ENCODE measurements around the gene GAGE10.
"Not testable (repeated sequence)": the region's sequence is repeated elsewhere in the genome, so short reads cannot be mapped to it uniquely, and the experiment has no call there.

Gene GAGE10

DNA sequence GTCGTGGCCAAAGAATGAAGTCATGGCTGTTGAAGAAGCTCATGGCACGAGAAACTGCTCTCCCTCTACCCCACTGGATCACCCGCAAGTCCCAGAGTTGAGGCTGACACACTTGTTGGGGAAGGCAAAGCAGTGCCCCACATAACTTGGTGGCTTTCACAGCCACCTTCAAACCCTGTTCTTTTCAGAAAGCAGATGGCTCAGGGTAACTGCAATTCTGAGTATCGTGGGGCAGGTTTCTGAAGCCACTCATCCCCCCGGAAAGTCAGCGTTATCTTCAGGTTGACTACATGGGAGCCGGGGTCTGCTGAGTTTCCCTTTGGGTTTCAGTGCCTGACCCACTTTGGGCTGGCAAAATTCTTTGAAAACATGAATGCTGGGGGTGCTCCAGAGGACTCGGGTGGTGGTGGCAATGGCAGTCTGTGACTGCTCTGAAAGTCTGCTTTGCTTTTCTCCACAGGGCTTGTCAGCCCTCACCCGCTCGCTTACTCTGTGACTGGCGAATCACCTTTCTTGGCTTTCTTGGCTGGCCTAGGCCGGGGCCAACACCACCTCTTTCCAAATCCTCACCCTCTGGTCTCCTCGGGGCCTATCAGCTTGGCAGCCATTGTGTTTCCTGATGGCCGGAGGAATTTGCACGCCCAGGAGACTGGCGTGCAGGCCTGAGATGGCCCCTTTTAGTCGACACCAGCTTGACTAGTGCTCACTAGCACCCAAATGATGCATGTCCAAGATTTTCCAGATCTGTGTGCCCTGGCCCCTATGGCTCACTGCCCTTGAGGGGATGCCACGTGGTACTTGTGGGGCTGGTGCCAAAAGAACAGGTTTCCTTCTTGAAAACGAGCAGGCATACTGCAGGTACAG is 26.5 kb upstream of the GAGE10 start:
- peak; percentile 49 for DNase-seq

- DNase-seq, result no peak
Measured at GRCh38 chrX:49277535-49277830, 26.0 kb upstream of the GAGE10 start.

GRCh38 chrX:49278081-49278480 is 25.4 kb upstream of the GAGE10 start:
- DNase-seq, result no peak

GRCh38 chrX:49282647-49283011 is 20.8 kb upstream of the GAGE10 start:
- DNase-seq, result no peak

DNA sequence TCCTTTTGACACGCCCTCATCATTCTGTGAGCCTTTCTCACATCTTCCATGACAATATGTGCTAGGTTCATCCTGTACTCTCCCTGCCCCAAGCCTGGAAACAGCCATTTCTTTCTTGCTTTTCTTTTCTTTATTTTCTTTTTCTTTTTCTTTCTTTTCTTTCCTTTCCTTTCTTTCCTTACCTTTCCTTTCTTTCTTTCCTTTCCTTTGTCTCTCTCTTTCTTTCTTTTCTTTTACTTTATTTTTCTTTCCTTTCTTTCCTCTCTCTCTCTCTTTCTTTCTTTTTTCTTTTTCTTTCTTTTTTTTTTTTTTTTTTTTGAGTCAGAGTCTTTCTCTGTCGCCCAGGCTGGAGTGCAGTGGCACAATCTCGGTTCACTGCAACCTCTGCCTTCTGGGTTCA is 19.2 kb upstream of the GAGE10 start:
- no peak for DNase-seq

DNA sequence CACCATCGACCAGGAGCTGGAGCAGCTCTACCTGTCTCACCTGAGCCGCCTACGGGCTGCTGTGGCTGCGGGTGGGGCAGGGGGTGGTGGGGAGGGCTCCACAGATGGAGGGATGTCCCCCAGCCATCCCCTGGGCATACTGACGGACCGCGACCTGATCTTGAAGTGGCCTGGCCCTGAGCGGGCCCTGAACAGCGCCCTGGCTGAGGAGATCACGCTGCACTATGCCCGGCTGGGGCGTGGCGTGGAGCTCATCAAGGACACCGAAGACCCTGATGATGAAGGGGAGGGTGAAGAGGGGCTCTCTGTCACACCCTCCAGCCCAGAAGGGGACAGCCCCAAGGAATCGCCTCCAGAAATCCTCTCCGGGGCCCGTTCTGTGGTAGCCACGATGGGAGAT is 17.3 kb upstream of the GAGE10 start:
- no peak for DNase-seq

GRCh38 chrX:49286581-49286980 is 16.9 kb upstream of the GAGE10 start:
- DNase-seq, result no peak

- no peak for DNase-seq
Measured at GRCh38 chrX:49287665-49288064, 15.8 kb upstream of the GAGE10 start.

DNA sequence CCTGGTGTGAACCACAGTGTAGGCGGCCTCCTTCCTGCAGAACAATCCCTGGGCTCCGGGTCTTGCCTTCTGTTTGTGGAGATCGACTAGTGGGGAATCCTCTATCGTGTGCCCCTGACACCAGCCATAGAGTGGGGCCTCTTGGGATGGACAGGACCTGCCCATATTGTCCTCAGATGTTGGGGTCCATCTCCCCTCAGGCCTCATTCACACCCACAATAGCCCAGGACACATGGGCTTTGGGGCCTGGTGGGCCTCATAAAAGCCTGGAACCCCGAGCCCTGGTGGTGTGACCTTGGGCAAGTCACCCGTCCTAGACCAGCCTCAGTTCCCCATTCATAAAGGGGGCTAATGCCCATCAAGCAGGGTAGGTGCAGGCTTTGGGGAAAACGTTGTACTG is 13.2 kb upstream of the GAGE10 start:
- no peak for DNase-seq

DNA sequence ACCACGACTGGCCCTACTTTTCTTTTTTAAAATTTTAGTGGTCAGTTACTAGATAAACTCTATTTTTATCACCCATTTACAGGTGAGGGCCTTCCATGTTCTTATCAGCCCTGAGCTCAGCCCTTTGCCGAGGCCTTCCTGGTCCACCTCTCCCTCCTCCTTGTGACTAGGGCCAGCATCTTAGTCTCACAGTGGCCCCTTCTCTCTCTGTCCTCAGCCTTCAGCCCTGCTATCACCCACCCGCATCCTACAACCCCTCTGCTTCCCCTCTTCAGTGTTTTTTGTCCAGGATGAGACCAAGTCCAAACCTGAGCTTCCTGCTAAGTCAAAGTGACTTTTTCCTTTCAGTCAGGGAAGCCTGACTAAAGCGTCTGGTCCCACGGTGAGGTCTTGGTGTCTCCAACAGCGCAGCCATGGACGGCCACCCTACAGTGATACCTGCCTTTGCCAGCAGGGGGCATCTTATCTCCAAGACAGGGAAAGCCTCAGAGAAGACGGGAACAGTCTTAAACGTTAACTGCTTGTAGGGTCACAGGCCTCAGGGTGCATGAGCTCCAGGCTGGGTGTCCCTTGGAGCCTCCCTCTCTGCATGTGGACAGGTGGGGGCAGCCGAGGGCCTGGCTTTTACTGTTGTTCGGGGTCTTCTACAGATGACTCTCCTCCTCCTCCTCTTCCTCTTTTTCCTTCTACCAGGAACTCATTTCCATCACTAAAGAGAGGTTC is 11.7 kb upstream of the GAGE10 start:
- no peak for DNase-seq

DNA sequence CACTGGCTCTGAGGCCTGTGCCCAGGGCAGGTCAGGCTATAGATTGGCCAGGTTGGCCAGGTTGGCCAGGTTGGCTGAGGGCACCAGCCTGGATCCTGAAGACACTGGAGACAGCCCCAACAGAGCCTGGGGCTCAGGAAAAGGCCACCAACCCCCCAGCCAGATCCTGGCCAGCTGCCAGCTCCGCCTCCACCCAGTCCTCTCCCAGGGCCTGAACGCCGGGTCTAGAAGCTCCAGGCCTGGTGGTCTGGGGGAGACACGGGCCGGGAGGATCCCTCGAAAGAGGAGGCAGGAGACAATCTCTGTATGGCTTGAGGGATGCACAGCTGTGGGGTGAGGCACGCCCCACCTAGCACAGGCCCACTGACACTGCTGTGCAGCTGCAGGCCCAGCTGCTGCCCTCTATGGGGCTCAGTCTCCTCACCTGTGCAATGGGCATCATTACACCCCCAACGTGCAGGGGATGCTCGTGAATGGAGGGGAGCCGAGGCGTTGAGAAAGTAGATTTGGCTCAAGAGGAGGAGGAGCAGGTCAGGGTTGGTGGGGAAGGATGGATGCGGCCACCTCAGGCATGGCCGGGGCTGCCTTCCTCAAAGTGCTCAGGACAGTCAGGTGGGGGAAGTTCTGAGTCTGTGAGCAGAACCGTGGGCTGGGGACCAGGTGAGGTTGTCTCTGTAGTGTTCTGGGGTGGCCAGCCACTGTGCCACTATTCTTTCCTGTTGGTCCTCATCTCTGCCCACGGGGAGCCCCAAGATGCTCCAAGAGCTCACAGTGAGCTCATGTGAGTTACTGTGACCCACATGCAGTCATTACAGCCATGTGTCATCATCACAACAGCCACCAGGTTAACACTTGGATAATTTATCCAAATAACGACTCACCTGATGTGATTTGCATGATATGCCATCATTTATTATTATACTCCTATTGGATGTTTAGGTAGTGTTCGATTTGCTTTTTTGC is 10.8 kb upstream of the GAGE10 start:
- DNase-seq, result no peak

- DNase-seq, result not testable (repeated sequence)
Measured at GRCh38 chrX:49299293-49299692, 4.2 kb upstream of the GAGE10 start.

DNA sequence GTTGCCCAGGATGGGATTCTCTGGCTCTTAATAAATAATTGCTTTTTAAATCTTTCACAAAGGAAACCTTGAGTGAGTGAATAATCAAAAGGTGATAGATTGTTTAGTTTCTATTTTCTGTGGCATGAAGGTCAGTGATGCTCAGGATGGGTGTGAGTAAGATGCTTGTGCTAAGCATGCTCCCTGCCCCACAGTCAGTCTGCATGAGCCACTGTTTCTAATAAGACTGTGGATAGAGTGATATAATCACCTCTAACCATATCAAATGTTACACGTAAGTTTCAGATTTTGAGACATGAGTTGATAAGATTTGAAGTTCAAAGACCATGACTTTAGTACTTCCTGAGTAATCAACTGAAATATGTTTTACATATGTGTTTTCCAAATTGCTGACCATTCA is 2.7 kb upstream of the GAGE10 start:
- DNase-seq, result no peak

- not testable (repeated sequence) for DNase-seq
Measured at GRCh38 chrX:49307775-49308174, 4.3 kb downstream of the GAGE10 start.

GRCh38 chrX:49308604-49309269 is 5.3 kb downstream of the GAGE10 start:
- no peak for DNase-seq

DNA sequence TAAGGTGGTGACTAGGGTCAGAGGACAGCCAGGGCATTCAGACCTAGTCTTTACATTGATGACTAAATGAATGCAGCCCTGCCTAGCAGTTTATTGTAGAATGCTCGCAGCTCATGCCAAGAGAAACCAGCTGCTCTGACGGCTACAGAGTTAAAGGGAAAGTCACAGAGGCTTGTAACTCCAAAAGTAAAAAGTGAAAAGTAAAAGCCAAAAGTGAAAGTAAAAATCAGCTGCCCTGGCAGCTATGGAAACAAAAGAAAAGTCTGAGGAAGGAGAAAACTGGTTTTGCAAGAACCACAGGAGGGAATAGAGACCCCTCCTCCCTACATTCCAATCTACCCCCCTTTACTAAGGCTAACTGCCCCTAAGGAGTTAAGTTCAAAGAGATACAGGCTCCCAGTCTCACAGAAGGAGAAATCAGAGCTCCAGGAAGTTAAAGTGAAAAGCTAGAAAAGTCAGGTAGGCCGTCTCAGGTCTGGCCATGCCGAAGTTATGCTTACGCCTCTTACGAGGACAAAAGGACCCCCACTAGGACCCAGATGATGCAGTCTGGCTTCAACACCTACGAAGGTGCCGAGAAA is 6.0 kb downstream of the GAGE10 start:
- DNase-seq, result no peak

- DNase-seq, result no peak
Measured at GRCh38 chrX:49310371-49310770, 6.9 kb downstream of the GAGE10 start.

GRCh38 chrX:49312176-49312575 is 8.7 kb downstream of the GAGE10 start:
- no peak for DNase-seq

GRCh38 chrX:49316085-49316484 is 12.6 kb downstream of the GAGE10 start:
- no peak for DNase-seq

- not testable (repeated sequence) for DNase-seq
Measured at GRCh38 chrX:49321737-49322136, 18.3 kb downstream of the GAGE10 start, which contains the start of gene GAGE12J. Gene GAGE12J (plus strand): TSS chrX:49322037. CDS start chrX:49323194, 1,157 bp downstream.

DNA sequence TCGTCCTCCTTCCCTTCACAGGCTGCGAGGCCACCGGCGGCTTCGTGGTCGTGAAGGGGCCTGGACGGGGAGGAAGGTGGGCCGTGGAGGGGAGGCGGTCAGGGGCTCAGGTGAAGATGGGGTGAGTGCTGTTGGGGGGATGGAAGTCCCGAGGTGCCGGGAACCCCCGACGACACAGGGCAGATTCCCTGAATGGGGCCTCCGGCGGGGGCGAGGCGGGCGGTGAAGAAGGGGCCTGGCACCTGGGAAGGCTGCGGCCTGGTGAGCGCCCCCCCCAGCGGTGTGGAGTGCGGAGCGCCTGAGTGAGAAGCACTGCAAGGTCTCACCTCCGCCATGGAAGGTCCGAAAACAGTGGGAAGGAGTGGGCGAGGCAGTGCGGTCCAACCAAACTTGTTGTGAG is 18.8 kb downstream of the GAGE10 start:
- DNase-seq, result not testable (repeated sequence)

DNA sequence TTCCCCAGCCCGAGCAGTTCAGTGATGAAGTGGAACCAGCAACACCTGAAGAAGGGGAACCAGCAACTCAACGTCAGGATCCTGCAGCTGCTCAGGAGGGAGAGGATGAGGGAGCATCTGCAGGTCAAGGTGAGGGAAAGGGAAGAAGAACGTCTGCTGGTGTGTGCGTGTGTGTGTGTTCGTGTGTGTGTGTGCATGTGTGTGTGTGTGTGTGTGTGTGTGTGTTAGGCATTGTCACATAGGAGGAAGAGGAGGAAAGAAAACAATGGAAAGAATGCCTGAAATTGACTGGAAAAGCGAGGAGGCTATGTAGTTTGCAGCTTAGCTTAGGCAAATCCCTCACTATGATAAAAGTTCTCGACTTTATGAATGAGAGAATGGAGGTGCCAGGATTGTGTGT is 20.3 kb downstream of the GAGE10 start:
- not testable (repeated sequence) for DNase-seq

Measured in DMS79 (cell line).